NT2/D1 (cell line): ENCODE measurements around the gene MACIR.

ENCODE experiments used
- DNase-seq: peaks from one replicate; pipeline ENCODE4 v3.0.0-alpha.2; 2011; ENCODE audit warnings: low read depth, low spot score
- H3K27me3 ChIP-seq: 2 replicates; pipeline ENCODE4 v1.6.0; 2011; ENCODE audit warnings: mild to moderate bottlenecking; ENCODE audit not compliant: insufficient read length, insufficient read depth
- H3K36me3 ChIP-seq: 2 replicates; pipeline ENCODE4 v1.6.1; 2011; ENCODE audit warnings: mild to moderate bottlenecking, low read length, mixed read lengths; ENCODE audit not compliant: insufficient read depth, insufficient read length
- H3K4me1 ChIP-seq: 2 replicates; pipeline ENCODE4 v1.5.1; 2011; ENCODE audit not compliant: insufficient read depth, insufficient read length
- H3K4me3 ChIP-seq: 2 replicates; pipeline ENCODE4 v1.5.1; 2011; ENCODE audit warnings: low read depth; ENCODE audit not compliant: insufficient read length
- H3K9ac ChIP-seq: 2 replicates; pipeline ENCODE4 v1.6.0; 2011; ENCODE audit warnings: low read depth; ENCODE audit not compliant: insufficient read length
- H3K9me3 ChIP-seq: 2 replicates; pipeline ENCODE4 v1.5.1; 2011; ENCODE audit warnings: mild to moderate bottlenecking, low read length; ENCODE audit not compliant: insufficient read depth
- SUZ12 ChIP-seq: IDR thresholded peaks from 2 replicates; pipeline ENCODE4 v1.6.1; 2011; ENCODE audit not compliant: insufficient read length, insufficient read depth; ENCODE audit errors: extremely low read depth
- YY1 ChIP-seq: IDR thresholded peaks from 2 replicates; pipeline ENCODE4 v1.6.1; 2011; ENCODE audit not compliant: insufficient read length, insufficient read depth
- ZNF274 ChIP-seq: IDR thresholded peaks from 2 replicates; pipeline ENCODE4 v1.6.1; 2011; ENCODE audit warnings: mild to moderate bottlenecking, low read depth, low read length

The MACIR gene

GRCh38 chr5:103275851-103276250 lies 17.3 kb downstream of the MACIR start:
- no peaks in the 10 kb centered on the region for H3K9me3 ChIP-seq
- no peak overlapping the region for H3K4me3 ChIP-seq
- no peak for TF ChIP-seq YY1
- no peak for TF ChIP-seq ZNF274
- no peak for TF ChIP-seq SUZ12
- peaks cover 19% of the 10 kb centered on the region for H3K36me3 ChIP-seq
- H3K27me3 ChIP-seq, result no peaks in the 10 kb centered on the region
- H3K9ac ChIP-seq, result no peak overlapping the region
- no peak for DNase-seq
- no peaks in the 10 kb centered on the region for H3K4me1 ChIP-seq

GRCh38 chr5:103280967-103281366 lies 22.4 kb downstream of the MACIR start:
- Histone ChIP-seq H3K36me3 (peaks cover 13% of the 10 kb centered on the region), H3K27me3 (no peaks in the 10 kb centered on the region), H3K4me1 (no peaks in the 10 kb centered on the region), H3K9me3 (no peaks in the 10 kb centered on the region), H3K9ac (no peak overlapping the region), H3K4me3 (no peak overlapping the region)
- no peak for TF ChIP-seq ZNF274
- no peak for TF ChIP-seq YY1
- no peak for DNase-seq

- Histone ChIP-seq H3K36me3 (no peaks in the 10 kb centered on the region), H3K9ac (no peak overlapping the region), H3K9me3 (no peaks in the 10 kb centered on the region), H3K4me3 (no peak overlapping the region), H3K27me3 (no peaks in the 10 kb centered on the region), H3K4me1 (no peaks in the 10 kb centered on the region)
- no peak for TF ChIP-seq YY1
- no peak for TF ChIP-seq SUZ12
- no peak for TF ChIP-seq ZNF274
- DNase-seq, result no peak
Observed at GRCh38 chr5:103283120-103283519, 24.6 kb downstream of the MACIR start.

- H3K9me3 ChIP-seq, result no peaks in the 10 kb centered on the region
- H3K9ac ChIP-seq, result no peak overlapping the region
- no peak for DNase-seq
- TF ChIP-seq YY1 (no peak), SUZ12 (no peak), ZNF274 (no peak)
- H3K36me3 ChIP-seq, result no peaks in the 10 kb centered on the region
- no peaks in the 10 kb centered on the region for H3K27me3 ChIP-seq
- no peak overlapping the region for H3K4me3 ChIP-seq
- H3K4me1 ChIP-seq, result no peaks in the 10 kb centered on the region
Observed at GRCh38 chr5:103283869-103284268, 25.3 kb downstream of the MACIR start.

- no peaks in the 10 kb centered on the region for H3K9me3 ChIP-seq
- H3K4me1 ChIP-seq, result no peaks in the 10 kb centered on the region
- H3K36me3 ChIP-seq, result no peaks in the 10 kb centered on the region
- no peak overlapping the region for H3K4me3 ChIP-seq
- no peak overlapping the region for H3K9ac ChIP-seq
- DNase-seq, result no peak
- TF ChIP-seq SUZ12 (no peak), ZNF274 (no peak), YY1 (no peak)
- H3K27me3 ChIP-seq, result no peaks in the 10 kb centered on the region
Observed at GRCh38 chr5:103286622-103287021, 28.1 kb downstream of the MACIR start.

GRCh38 chr5:103289024-103289423 lies 30.5 kb downstream of the MACIR start:
- DNase-seq, result no peak
- Histone ChIP-seq H3K9me3 (no peaks in the 10 kb centered on the region), H3K9ac (no peak overlapping the region), H3K4me1 (no peaks in the 10 kb centered on the region), H3K4me3 (no peak overlapping the region), H3K36me3 (no peaks in the 10 kb centered on the region), H3K27me3 (no peaks in the 10 kb centered on the region)
- TF ChIP-seq ZNF274, result no peak
- TF ChIP-seq SUZ12, result no peak
- TF ChIP-seq YY1, result no peak

- no peak overlapping the region for H3K4me3 ChIP-seq
- H3K4me1 ChIP-seq, result no peaks in the 10 kb centered on the region
- H3K9me3 ChIP-seq, result no peaks in the 10 kb centered on the region
- no peaks in the 10 kb centered on the region for H3K27me3 ChIP-seq
- no peaks in the 10 kb centered on the region for H3K36me3 ChIP-seq
- no peak overlapping the region for H3K9ac ChIP-seq
- TF ChIP-seq YY1, result no peak
- TF ChIP-seq ZNF274, result no peak
- no peak for TF ChIP-seq SUZ12
- DNase-seq, result no peak
Observed at GRCh38 chr5:103290846-103291245, 32.3 kb downstream of the MACIR start.

GRCh38 chr5:103291606-103292005 lies 33.0 kb downstream of the MACIR start:
- H3K4me1 ChIP-seq, result no peaks in the 10 kb centered on the region
- no peak overlapping the region for H3K4me3 ChIP-seq
- DNase-seq, result no peak
- H3K27me3 ChIP-seq, result no peaks in the 10 kb centered on the region
- no peaks in the 10 kb centered on the region for H3K9me3 ChIP-seq
- no peaks in the 10 kb centered on the region for H3K36me3 ChIP-seq
- H3K9ac ChIP-seq, result no peak overlapping the region
- TF ChIP-seq SUZ12 (no peak), ZNF274 (no peak), YY1 (no peak)
